Measurements from ENCODE around the gene SMG5. TPM values are rescaled to one million over a fixed set of nuclear protein-coding genes. Genes with fewer than 3 reads are reported as not detected.
"Not testable (repeated sequence)": the region's sequence is repeated elsewhere in the genome, so short reads cannot be mapped to it uniquely, and the experiment has no call there.

The SMG5 gene
- 10 to 100 TPM; 46.8 to 56.5 (median 50.6) TPM for total RNA-seq (2021; fragmentation: NEBNext Ultra II Directional; extraction: Animal tissue kit (Norgen Biotek cat#: 25700))
- long read RNA-seq, full-length matches to known transcripts = 15 of 33 reads
- long read RNA-seq, partial matches to known transcripts = 8 of 33 reads
- long read RNA-seq, other reads (novel, unspliced or antisense) = 10 of 33 reads

DNA sequence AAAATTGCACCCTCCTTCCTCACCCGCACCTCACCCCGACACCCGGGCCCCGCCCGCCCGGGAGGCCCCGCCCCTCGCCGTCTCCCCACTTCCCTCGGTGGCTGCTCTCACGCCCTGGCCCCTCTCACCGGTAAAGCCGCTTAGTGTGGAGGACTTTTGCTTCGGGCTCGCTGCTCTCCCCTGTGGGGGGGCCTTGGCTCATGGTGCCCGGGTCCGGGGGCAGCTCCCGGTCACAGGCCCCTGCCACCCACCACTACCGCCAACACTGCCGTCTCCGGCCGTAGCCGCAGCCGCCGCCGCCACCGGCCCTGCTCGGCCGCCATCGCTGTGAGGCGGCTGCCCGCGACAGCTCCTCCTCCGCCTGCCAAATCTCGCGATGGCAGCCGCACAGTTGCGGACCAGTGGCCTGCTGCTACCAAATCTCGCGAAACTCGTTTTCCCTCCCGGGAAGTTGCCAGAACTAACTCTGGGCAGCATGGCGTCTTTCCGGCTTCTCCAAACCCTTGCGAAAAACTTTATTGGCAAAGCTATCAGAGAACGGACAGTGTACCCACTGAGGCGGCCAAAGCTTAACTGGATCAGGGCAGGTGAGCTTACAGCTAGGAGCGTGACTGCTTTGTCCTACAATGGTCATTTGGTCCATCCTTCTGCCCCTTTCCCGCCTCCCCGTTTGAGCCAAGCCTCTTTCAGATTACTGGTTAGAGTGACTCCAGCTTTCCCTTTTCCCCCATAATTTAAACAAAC lies at the start of gene SMG5:
SMG5 (minus strand) TSS at position 347 of the 744 bp plus-strand sequence; CDS start at position 202, 145 bp downstream.
- Mint-ChIP-seq H3K4me1 (ENCODE audit: low read depth) (peaks cover 40% of the 10 kb centered on the region), H3K36me3 (ENCODE audit: low read depth) (peaks cover 11% of the 10 kb centered on the region), H3K4me3 (peak within 1 kb of the TSS; percentile 90), H3K27me3 (ENCODE audit: insufficient read depth) (peaks cover 6% of the 10 kb centered on the region), H3K27ac (peak within 1 kb of the TSS; percentile 75), H3K9me3 (no peaks in the 10 kb centered on the region)
- DNase-seq = peak; percentile 99
- TF ChIP-seq CTCF (IDR thresholded peaks at IDR 0.05) = no peak

DNA sequence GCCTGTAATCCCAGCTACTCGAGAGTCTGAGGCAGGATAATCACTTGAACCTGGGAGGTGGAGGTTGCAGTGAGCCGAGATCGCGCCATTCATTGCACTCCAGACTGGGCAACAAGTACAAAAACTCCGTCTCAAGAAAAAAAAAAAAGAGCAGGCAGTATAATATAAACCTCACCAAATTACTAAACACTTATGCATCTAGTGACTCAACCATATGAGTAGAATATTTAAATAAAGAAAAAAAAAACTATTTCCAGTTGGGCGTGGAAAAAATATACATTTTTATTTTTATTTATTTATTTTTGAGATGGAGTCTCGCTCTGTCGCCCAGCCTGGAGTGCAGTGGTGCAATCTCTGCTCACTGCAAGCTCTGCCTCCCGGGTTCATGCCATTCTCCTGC lies 40.6 kb upstream of the SMG5 start:
- H3K9me3 Mint-ChIP-seq; H3K27me3 Mint-ChIP-seq (ENCODE audit: insufficient read depth); H3K4me3 Mint-ChIP-seq: not testable (repeated sequence)
- Mint-ChIP-seq H3K27ac (peak overlapping the region; percentile 64), H3K36me3 (ENCODE audit: low read depth) (peaks cover 28% of the 10 kb centered on the region), H3K4me1 (ENCODE audit: low read depth) (peaks cover 21% of the 10 kb centered on the region)
- peak; percentile 51 for DNase-seq

DNA sequence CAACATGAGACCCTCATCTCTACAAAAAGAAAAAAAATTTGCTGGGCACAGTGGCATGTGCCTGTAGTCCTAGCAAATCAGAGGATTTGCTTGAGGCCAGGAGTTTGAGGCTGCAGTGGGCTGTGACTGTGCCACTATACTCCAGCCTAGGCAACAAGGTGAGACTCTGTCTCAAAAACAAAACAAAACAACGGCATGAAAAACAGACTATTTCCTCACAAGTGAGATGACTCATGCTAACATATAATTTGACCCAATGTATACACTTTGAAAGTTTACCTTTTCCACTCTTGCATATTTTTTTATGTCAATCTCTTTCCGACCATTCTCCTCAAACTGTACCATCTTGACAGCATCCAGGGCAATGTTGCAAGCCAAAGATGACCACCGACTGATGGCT lies 37.9 kb upstream of the SMG5 start:
- no peak for TF ChIP-seq CTCF (IDR thresholded peaks at IDR 0.05)
- Mint-ChIP-seq H3K27me3 (ENCODE audit: insufficient read depth) (no peaks in the 10 kb centered on the region; the same call in 1 of the 2 replicates), H3K4me3 (no peak overlapping the region), H3K36me3 (ENCODE audit: low read depth) (peaks cover 35% of the 10 kb centered on the region), H3K27ac (no peak overlapping the region; the same call in none of the 2 replicates), H3K9me3 (no peaks in the 10 kb centered on the region), H3K4me1 (ENCODE audit: low read depth) (peaks cover 21% of the 10 kb centered on the region)
- no peak for DNase-seq

- H3K4me3 Mint-ChIP-seq = no peak overlapping the region
- H3K27ac Mint-ChIP-seq = no peak overlapping the region
- no peaks in the 10 kb centered on the region; the same call in 1 of the 2 replicates for H3K27me3 Mint-ChIP-seq (ENCODE audit: insufficient read depth)
- H3K36me3 Mint-ChIP-seq (ENCODE audit: low read depth) = peaks cover 35% of the 10 kb centered on the region
- peaks cover 21% of the 10 kb centered on the region for H3K4me1 Mint-ChIP-seq (ENCODE audit: low read depth)
- no peaks in the 10 kb centered on the region for H3K9me3 Mint-ChIP-seq
- DNase-seq = peak; percentile 36
- TF ChIP-seq CTCF (IDR thresholded peaks at IDR 0.05) = peak; percentile 84
Measured at GRCh38 chr1:156319664-156320063, 37.0 kb upstream of the SMG5 start.

GRCh38 chr1:156316909-156317308 lies 34.3 kb upstream of the SMG5 start:
- peaks cover 16% of the 10 kb centered on the region for H3K4me1 Mint-ChIP-seq (ENCODE audit: low read depth)
- no peak for DNase-seq
- 0 out of 2 replicates have a peak overlapping the region, but pooled peaks have one; percentile 16 for H3K27ac Mint-ChIP-seq
- H3K36me3 Mint-ChIP-seq (ENCODE audit: low read depth) = peaks cover 48% of the 10 kb centered on the region
- H3K27me3 Mint-ChIP-seq (ENCODE audit: insufficient read depth) = no peaks in the 10 kb centered on the region
- H3K9me3 Mint-ChIP-seq = no peaks in the 10 kb centered on the region
- no peak overlapping the region for H3K4me3 Mint-ChIP-seq
- TF ChIP-seq CTCF (IDR thresholded peaks at IDR 0.05) = no peak

DNA sequence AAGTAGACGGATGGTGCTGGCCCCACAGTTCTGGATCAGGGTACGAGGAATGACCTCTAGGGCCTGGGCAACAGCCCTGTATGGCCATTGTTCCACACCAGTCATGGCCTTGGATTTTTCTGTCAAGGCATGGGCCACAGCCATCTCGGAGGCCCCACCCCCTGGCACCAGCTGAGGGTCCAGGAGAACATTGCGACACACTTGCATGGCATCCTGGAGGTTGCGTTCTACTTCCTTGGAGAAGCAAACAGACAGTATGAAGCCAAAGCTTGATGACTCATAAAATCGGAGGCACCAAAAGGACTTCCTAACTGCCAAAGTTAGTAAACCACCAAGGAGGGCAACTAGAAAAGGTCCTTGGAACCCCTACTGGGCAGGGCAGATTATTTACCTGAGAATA lies 28.3 kb upstream of the SMG5 start:
- TF ChIP-seq CTCF (IDR thresholded peaks at IDR 0.05) = no peak
- peak; percentile 47 for DNase-seq
- H3K9me3 Mint-ChIP-seq = no peaks in the 10 kb centered on the region
- H3K27ac Mint-ChIP-seq = peak overlapping the region; percentile 72
- H3K27me3 Mint-ChIP-seq (ENCODE audit: insufficient read depth) = no peaks in the 10 kb centered on the region
- peaks cover 34% of the 10 kb centered on the region for H3K4me1 Mint-ChIP-seq (ENCODE audit: low read depth)
- H3K4me3 Mint-ChIP-seq = no peak overlapping the region
- peaks cover 55% of the 10 kb centered on the region for H3K36me3 Mint-ChIP-seq (ENCODE audit: low read depth)

Measured in HFFc6 (cell line).